SH-SY5Y (cell line): ENCODE data around the gene ADGRG4.

ENCODE experiments used
- GATA2 ChIP-seq: IDR thresholded peaks from 2 replicates; pipeline ENCODE4 v1.6.1; 2011; ENCODE audit warnings: mild to moderate bottlenecking, low read depth, low read length
- GATA3 ChIP-seq: IDR thresholded peaks from 2 replicates; pipeline ENCODE4 v1.6.1; 2011; ENCODE audit warnings: low read depth, mild to moderate bottlenecking, low read length, moderate library complexity

Gene ADGRG4

GRCh38 chrX:136417806-136418205 is 117.0 kb downstream of the ADGRG4 start:
- no peak for TF ChIP-seq GATA2
- TF ChIP-seq GATA3, result no peak

DNA sequence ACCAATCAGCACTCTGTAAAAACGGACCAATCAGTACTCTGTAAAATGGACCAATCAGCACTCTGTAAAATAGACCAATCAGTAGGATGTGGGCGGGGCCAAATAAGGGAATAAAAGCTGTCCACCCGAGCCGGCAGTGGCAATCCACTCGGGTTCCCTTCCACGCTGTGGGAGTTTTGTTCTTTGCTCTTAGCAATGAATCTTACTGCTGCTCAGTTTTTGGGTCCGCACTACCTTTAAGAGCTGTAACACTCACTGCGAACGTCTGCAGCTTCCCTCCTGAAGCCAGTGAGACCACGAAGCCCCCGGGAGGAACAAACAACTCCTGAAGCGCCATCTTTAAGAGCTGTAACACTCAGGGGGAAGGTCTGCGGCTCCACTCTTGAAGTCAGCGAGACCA is 120.6 kb downstream of the ADGRG4 start:
- no peak for TF ChIP-seq GATA3
- TF ChIP-seq GATA2, result no peak

DNA sequence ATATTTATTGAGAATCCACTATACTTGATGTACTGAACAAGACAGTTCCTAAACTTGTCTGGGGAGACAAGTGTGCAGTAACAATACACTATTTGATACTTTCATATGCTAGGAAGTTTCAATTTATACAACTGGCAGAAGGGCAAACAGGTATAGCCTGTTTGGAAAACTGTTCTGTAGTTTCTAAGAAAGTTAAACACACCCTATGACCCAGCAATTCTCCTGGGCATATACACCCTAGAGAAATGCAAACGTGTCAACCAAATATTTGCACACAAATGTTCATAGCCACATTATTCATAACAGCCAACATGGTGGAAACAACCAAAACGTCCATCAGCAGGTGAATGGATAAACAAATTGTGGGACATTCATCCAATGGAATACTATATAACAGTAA is 123.0 kb downstream of the ADGRG4 start:
- TF ChIP-seq GATA3, result no peak
- no peak for TF ChIP-seq GATA2

GRCh38 chrX:136425996-136426395 is 125.2 kb downstream of the ADGRG4 start:
- TF ChIP-seq GATA2 (no peak), GATA3 (no peak)

DNA sequence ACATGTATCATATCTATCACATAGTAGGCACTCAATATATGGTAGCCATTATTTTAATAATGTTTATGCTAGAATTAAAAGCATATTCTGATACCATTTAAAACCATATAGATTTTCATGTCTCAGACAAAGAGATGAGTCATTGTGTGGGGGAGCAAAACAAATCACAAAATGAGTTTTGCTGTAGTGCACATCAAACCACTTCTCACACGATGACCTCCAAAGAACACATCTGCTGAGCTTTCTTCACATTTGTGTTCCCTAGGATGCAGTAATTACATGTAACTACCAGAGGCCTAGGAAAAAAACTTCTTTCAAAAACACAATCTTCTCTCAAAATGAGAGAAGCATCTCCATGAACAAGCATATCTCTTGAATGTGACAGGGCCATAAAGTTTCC is 130.9 kb downstream of the ADGRG4 start:
- TF ChIP-seq GATA3, result no peak
- TF ChIP-seq GATA2, result no peak

DNA sequence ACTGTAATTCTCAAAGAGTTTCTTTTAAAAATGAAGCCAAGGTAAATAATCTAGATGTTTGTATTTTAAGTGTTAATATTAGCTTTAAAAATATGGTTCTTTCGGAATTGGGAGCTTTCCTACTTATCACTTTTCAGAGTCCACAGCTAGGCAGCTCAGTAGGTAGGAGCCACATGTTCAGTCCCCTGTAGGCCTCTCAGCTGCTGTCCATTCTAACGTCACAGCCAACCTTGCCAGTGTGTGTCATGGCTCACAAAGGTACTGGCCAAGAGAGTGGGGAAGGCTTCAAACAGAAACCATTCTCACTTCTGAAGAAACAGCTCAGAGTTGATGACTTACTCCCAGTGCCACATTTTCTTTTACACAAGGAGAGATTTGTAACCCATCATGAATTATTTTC is 137.0 kb downstream of the ADGRG4 start:
- TF ChIP-seq GATA2 (no peak), GATA3 (no peak)

GRCh38 chrX:136438192-136438591 is 137.4 kb downstream of the ADGRG4 start:
- no peak for TF ChIP-seq GATA2
- TF ChIP-seq GATA3, result no peak

DNA sequence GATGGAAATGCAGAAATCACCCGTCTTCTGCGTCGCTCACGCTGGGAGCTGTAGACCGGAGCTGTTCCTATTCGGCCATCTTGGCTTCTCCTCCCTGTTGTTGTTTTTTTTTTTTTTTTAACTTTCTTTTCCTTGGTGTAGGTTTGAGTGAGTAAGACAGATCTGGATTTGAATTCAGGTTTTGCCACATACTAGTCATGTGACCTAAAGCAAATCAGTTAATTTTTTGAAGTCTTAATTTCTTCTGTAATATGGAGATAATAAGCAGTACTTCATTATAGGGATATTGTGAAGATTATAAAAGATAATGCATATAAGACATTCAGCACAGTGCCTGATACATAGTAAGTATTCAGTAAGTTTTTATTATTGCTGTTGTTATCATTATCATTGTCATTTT is 145.4 kb downstream of the ADGRG4 start:
- TF ChIP-seq GATA2 (no peak), GATA3 (no peak)

GRCh38 chrX:136447308-136447707 is 146.5 kb downstream of the ADGRG4 start:
- TF ChIP-seq GATA3 (no peak), GATA2 (no peak)

GRCh38 chrX:136447968-136448367 is 147.2 kb downstream of the ADGRG4 start:
- TF ChIP-seq GATA2, result no peak
- TF ChIP-seq GATA3, result no peak

GRCh38 chrX:136450050-136450830 is 149.5 kb downstream of the ADGRG4 start:
- no peak for TF ChIP-seq GATA2
- TF ChIP-seq GATA3, result no peak

DNA sequence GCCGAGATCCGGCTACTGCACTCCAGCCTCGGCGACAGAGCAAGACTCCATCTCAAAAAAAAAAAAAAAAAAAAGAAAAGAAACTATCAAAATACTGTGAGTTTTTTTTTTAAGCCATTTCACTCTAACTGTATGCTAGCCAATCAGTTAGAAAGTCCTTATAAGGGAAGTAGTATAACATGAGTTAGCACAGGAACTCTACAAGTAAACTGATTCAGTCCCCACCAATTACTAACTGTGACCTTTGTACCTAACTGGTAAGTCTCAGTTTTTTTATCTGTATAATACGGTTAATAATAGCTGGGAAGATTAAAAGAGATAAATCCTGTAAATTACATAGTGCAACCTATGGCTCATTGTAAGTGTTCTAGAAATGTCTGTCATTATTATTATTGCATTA is 151.9 kb downstream of the ADGRG4 start:
- TF ChIP-seq GATA3 (no peak), GATA2 (no peak)

GRCh38 chrX:136453114-136453513 is 152.4 kb downstream of the ADGRG4 start:
- no peak for TF ChIP-seq GATA2
- TF ChIP-seq GATA3, result no peak

GRCh38 chrX:136453771-136454170 is 153.0 kb downstream of the ADGRG4 start:
- TF ChIP-seq GATA2 (no peak), GATA3 (no peak)

DNA sequence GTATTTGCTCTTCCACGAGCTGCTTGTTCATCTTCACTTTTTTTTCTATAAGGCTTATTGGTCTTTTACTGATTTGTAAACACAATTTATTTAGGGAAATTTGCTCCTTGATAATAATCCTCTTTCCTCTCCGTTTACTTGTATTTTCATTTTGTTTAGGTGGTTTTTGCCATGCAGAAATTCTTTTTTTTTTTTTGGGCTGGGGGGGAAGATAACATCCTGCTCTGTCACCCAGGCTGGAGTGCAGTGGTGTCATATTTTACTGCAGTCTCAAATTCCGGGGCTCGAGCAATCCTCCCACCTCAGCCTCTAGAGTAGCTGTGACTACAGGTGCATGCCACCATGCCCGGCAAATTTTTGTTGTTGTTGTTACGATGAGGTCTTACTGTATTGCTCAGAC is 155.4 kb downstream of the ADGRG4 start:
- TF ChIP-seq GATA2 (no peak), GATA3 (no peak)
